CD14-positive monocyte (primary cell): Measurements from ENCODE around the gene ZBTB14. TPM values are rescaled to one million over a fixed set of nuclear protein-coding genes. Genes with fewer than 3 reads are reported as not detected.

Experiments
- DNase-seq, 3 donors: peaks; one replicate each; pipeline ENCODE4 v3.0.0-alpha.2; 2011 to 2022
- H2AFZ ChIP-seq: 2 replicates; pipeline ENCODE4 v1.6.0; 2012; ENCODE audit warnings: mild to moderate bottlenecking, low read depth, low read length, inconsistent platforms; ENCODE audit not compliant: insufficient read depth, poor library complexity, severe bottlenecking
- H3K27ac ChIP-seq, 2 donors: 1 replicate in 1 of 2; 2 replicates in 1 of 2; pipeline ENCODE4 v1.5.1; 2012 to 2013; ENCODE audit warnings: low read length in 2 of 2, control low read depth in 1 of 2, inconsistent platforms in 1 of 2, low read depth in 1 of 2, mild to moderate bottlenecking in 1 of 2
- H3K27me3 ChIP-seq, 2 donors: one replicate each; pipeline versions ENCODE4 v1.6.0 to v1.6.1; 2011 to 2013; ENCODE audit warnings: low read length in 2 of 2; ENCODE audit not compliant: control insufficient read depth in 2 of 2, insufficient read depth in 2 of 2
- H3K36me3 ChIP-seq, 2 donors: replicated peaks in 1 of 2; 1 replicate in 1 of 2; 2 replicates in 1 of 2; pipeline versions ENCODE4 v1.5.1 to v1.6.1; 2012 to 2013; ENCODE audit warnings: low read length in 2 of 2, control low read depth in 1 of 2, inconsistent platforms in 1 of 2, mild to moderate bottlenecking in 1 of 2; ENCODE audit not compliant: insufficient read depth in 2 of 2, control insufficient read depth in 1 of 2
- H3K4me1 ChIP-seq, 2 donors: 1 replicate in 1 of 2; 2 replicates in 1 of 2; pipeline versions ENCODE4 v1.5.1 to v1.6.1; 2012 to 2013; ENCODE audit warnings: low read length in 2 of 2, control low read depth in 1 of 2, inconsistent platforms in 1 of 2, mild to moderate bottlenecking in 1 of 2, moderate library complexity in 1 of 2; ENCODE audit not compliant: insufficient read depth in 2 of 2, control insufficient read depth in 1 of 2
- H3K4me2 ChIP-seq: replicated peaks from 2 replicates; pipeline ENCODE3; 2012; ENCODE audit warnings: low read length, moderate library complexity, mild to moderate bottlenecking; ENCODE audit not compliant: poor library complexity, severe bottlenecking; ENCODE audit errors: extremely low read depth
- H3K4me3 ChIP-seq, 3 experiments: fragments of 200-600 bp in 1 of 3; sonication (generic) in 1 of 3; replicated peaks in 1 of 3; 1 replicate in 2 of 3; 2 replicates in 1 of 3; pipeline ENCODE4 v1.5.1; 2011 to 2013; ENCODE audit warnings: low read length in 3 of 3, mild to moderate bottlenecking in 3 of 3, control low read depth in 2 of 3, low read depth in 2 of 3, inconsistent platforms in 1 of 3, moderate library complexity in 1 of 3
- H3K79me2 ChIP-seq: 2 replicates; pipeline ENCODE4 v1.6.0; 2012; ENCODE audit warnings: mild to moderate bottlenecking, control low read depth, inconsistent platforms, low read length, moderate library complexity; ENCODE audit not compliant: insufficient read depth
- H3K9ac ChIP-seq: 2 replicates; pipeline ENCODE4 v1.6.0; 2017; ENCODE audit warnings: low read length, mild to moderate bottlenecking; ENCODE audit not compliant: insufficient read depth, poor library complexity, severe bottlenecking
- H3K9me3 ChIP-seq, 2 donors: replicated peaks in 1 of 2; 1 replicate in 1 of 2; 2 replicates in 1 of 2; pipeline versions ENCODE4 v1.5.1 to v1.6.1; 2012 to 2013; ENCODE audit warnings: low read length in 2 of 2, control low read depth in 1 of 2; ENCODE audit not compliant: control insufficient read depth in 1 of 2, insufficient read depth in 1 of 2
- H4K20me1 ChIP-seq: 2 replicates; pipeline ENCODE4 v1.6.0; 2012; ENCODE audit warnings: mild to moderate bottlenecking, low read length, control low read depth, moderate library complexity; ENCODE audit not compliant: insufficient read depth
- H3K27ac Mint-ChIP-seq, 7 donors: one replicate each; pipeline ENCODE4 v1.8.0; 2020; ENCODE audit warnings: mild to moderate bottlenecking in 7 of 7, mixed read lengths in 7 of 7, moderate library complexity in 6 of 7, inconsistent platforms in 2 of 7
- H3K27me3 Mint-ChIP-seq, 3 donors: one replicate each; pipeline ENCODE4 v1.8.0; 2021 to 2022; ENCODE audit warnings: low read depth in 3 of 3, mild to moderate bottlenecking in 3 of 3, mixed read lengths in 3 of 3, moderate library complexity in 3 of 3, inconsistent platforms in 1 of 3
- H3K36me3 Mint-ChIP-seq, 2 donors: one replicate each; pipeline ENCODE4 v1.8.0; 2020; ENCODE audit warnings: mixed read lengths in 2 of 2, inconsistent platforms in 1 of 2, mild to moderate bottlenecking in 1 of 2
- H3K4me1 Mint-ChIP-seq: one replicate; pipeline ENCODE4 v1.8.0; 2020; ENCODE audit warnings: mild to moderate bottlenecking, mixed read lengths
- H3K4me3 Mint-ChIP-seq, 2 donors: one replicate each; pipeline ENCODE4 v1.8.0; 2020; ENCODE audit warnings: mild to moderate bottlenecking in 2 of 2, mixed read lengths in 2 of 2, moderate library complexity in 1 of 2
- H3K9me3 Mint-ChIP-seq, 7 donors: one replicate each; pipeline ENCODE4 v1.8.0; 2020 to 2022; ENCODE audit warnings: mixed read lengths in 7 of 7, mild to moderate bottlenecking in 6 of 7, moderate library complexity in 6 of 7, inconsistent platforms in 2 of 7
- CTCF ChIP-seq: fragments of 200-600 bp; IDR thresholded peaks from one replicate; pipeline ENCODE4 v1.8.0; 2022; ENCODE audit warnings: antibody characterized with exemption, mild to moderate bottlenecking
- WGBS: methylation state at CpG from one replicate; pipeline ENCODE4 v1.1.5; 2013; ENCODE audit warnings: missing lambda C conversion rate; ENCODE audit not compliant: insufficient coverage; 5-methylcytosine and 5-hydroxymethylcytosine counted together
- intact Hi-C, 2 donors: fragments of 100-400 bp; cut with micrococcal nuclease; formaldehyde crosslinking; loops; one replicate each; pipeline versions ENCODE4 v1.15.0 to v1.15.1; 2023
- polyA plus RNA-seq, 3 donors: library from polyadenylated mRNA; depleted of rRNA in 1 of 3; unstranded in 2 of 3; stranded (reverse) in 1 of 3; fragments of 300-500 nt in 2 of 3; fragments of >200 nt in 1 of 3; fragmentation: Illumina TruSeq in 2 of 3; gene quantifications; 1 replicate in 2 of 3; 2 replicates in 1 of 3; pipeline ENCODE4 v1.2.3, GENCODE V29; 2012 to 2021

The ZBTB14 gene
- polyA plus RNA-seq, 3 donors: 6.8 to 10.0 (median 7.5) TPM

- H3K79me2 ChIP-seq: no peaks in the 10 kb centered on the region
- no peak overlapping the region for H3K4me3 Mint-ChIP-seq
- no peak overlapping the region for H2AFZ ChIP-seq
- WGBS: no CpG with 5 or more reads among the region's 1 CpG
- no peak overlapping the region for H3K27ac ChIP-seq
- no peaks in the 10 kb centered on the region for H3K9me3 ChIP-seq
- H3K4me1 ChIP-seq: no peaks in the 10 kb centered on the region
- no peak for TF ChIP-seq CTCF
- H4K20me1 ChIP-seq: no peaks in the 10 kb centered on the region
- intact Hi-C loops: no loop called here
- H3K27me3 Mint-ChIP-seq: peaks cover 4 to 18% (median 6%) of the 10 kb centered on the region in 3 donors
- DNase-seq: no peak
- H3K9me3 Mint-ChIP-seq: no peaks in the 10 kb centered on the region
- no peak overlapping the region for H3K4me2 ChIP-seq
- H3K36me3 ChIP-seq: no peaks in the 10 kb centered on the region
- no peak overlapping the region for H3K4me3 ChIP-seq
- no peak overlapping the region for H3K27ac Mint-ChIP-seq
- H3K36me3 Mint-ChIP-seq: no peaks in the 10 kb centered on the region
- H3K4me1 Mint-ChIP-seq: no peaks in the 10 kb centered on the region
- no peak overlapping the region for H3K9ac ChIP-seq
- peaks cover 3 to 5% of the 10 kb centered on the region in 2 donors for H3K27me3 ChIP-seq
These were observed 8.1 kb upstream of the ZBTB14 start for GRCh38 chr18:5303636-5304035.

DNA sequence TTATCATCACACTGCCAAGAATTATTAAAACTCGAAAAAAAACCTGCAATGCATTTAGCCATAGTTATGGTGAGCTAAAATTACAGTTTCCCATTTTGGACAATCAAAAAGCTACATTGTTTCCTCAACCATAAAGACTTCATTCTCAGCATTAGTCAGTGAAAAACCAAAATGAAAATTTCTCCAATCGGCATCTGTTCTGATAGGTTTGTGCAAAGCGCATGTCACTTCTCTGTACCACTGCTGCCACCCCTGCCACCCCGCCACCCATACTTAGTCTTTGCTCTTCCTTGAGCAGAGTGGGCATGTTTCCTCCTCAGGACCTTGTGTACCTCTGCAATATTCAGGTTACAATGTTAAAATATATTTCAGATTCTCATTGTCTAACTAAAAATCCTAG is 7.1 kb upstream of the ZBTB14 start:
- 93% methylated on average over 3 of the region's 4 CpGs for WGBS
- no peak for DNase-seq
- intact Hi-C loops: no loop called here
- no peaks in the 10 kb centered on the region for H3K9me3 Mint-ChIP-seq
- Histone ChIP-seq H3K27ac (no peak overlapping the region), H3K27me3 (peaks cover 3 to 5% of the 10 kb centered on the region in 2 donors), H3K79me2 (no peaks in the 10 kb centered on the region), H3K9me3 (no peaks in the 10 kb centered on the region), H4K20me1 (no peaks in the 10 kb centered on the region), H3K4me2 (no peak overlapping the region), H3K4me3 (no peak overlapping the region), H3K36me3 (no peaks in the 10 kb centered on the region), H3K9ac (no peak overlapping the region), H2AFZ (no peak overlapping the region), H3K4me1 (peaks cover 1 to 2% of the 10 kb centered on the region in 2 donors)
- H3K4me3 Mint-ChIP-seq: peak overlapping the region in 1 of 2 donors; percentile 16
- H3K27me3 Mint-ChIP-seq: peaks cover 4 to 18% (median 7%) of the 10 kb centered on the region in 3 donors
- H3K4me1 Mint-ChIP-seq: peaks cover 3% of the 10 kb centered on the region
- TF ChIP-seq CTCF: no peak
- no peak overlapping the region for H3K27ac Mint-ChIP-seq
- no peaks in the 10 kb centered on the region for H3K36me3 Mint-ChIP-seq
